Kidney epithelial cell (primary cell): Measurements from ENCODE around the gene ABCC4. TPM values are rescaled to one million over a fixed set of nuclear protein-coding genes. Genes with fewer than 3 reads are reported as not detected.
A peak's percentile ranks its signal among the peaks of the same experiment; 100 is the strongest.

Experiments used
- DNase-seq: peaks from one replicate; pipeline ENCODE4 v3.0.0-alpha.2; 2010; ENCODE audit warnings: low read depth
- H3K27me3 ChIP-seq: 2 replicates; pipeline ENCODE4 v1.6.0; 2011; ENCODE audit warnings: low read length; ENCODE audit not compliant: control insufficient read depth, insufficient read depth
- H3K36me3 ChIP-seq: 2 replicates; pipeline ENCODE4 v1.5.1; 2011; ENCODE audit warnings: low read length; ENCODE audit not compliant: control insufficient read depth, insufficient read depth
- H3K4me3 ChIP-seq: 2 replicates; pipeline ENCODE4 v1.5.1; 2011; ENCODE audit warnings: low read depth, mild to moderate bottlenecking, control low read depth, low read length
- total RNA-seq: library from RNA; depleted of rRNA; stranded (reverse); fragments of >200 nt; gene quantifications from 2 replicates; pipeline ENCODE4 v1.2.3, GENCODE V29; 2015
- TF ChIP-seq, protein P1 (sequence below): IDR thresholded peaks from 2 replicates; pipeline ENCODE4 v1.5.1; 2011; ENCODE audit warnings: mild to moderate bottlenecking, moderate library complexity, low read length, control low read depth, inconsistent platforms; ENCODE audit not compliant: insufficient read depth, poor library complexity, severe bottlenecking

ABCC4 gene
- total RNA-seq, 1 donor from 2014 or later, result 17.3 TPM

GRCh38 chr13:95256091-95256490 is 45.2 kb downstream of the ABCC4 start:
- TF ChIP-seq, protein P1, sequence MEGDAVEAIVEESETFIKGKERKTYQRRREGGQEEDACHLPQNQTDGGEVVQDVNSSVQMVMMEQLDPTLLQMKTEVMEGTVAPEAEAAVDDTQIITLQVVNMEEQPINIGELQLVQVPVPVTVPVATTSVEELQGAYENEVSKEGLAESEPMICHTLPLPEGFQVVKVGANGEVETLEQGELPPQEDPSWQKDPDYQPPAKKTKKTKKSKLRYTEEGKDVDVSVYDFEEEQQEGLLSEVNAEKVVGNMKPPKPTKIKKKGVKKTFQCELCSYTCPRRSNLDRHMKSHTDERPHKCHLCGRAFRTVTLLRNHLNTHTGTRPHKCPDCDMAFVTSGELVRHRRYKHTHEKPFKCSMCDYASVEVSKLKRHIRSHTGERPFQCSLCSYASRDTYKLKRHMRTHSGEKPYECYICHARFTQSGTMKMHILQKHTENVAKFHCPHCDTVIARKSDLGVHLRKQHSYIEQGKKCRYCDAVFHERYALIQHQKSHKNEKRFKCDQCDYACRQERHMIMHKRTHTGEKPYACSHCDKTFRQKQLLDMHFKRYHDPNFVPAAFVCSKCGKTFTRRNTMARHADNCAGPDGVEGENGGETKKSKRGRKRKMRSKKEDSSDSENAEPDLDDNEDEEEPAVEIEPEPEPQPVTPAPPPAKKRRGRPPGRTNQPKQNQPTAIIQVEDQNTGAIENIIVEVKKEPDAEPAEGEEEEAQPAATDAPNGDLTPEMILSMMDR, result no peak
- DNase-seq, result peak; percentile 98
- H3K27me3 ChIP-seq, result no peaks in the 10 kb centered on the region
- H3K36me3 ChIP-seq, result no peaks in the 10 kb centered on the region
- no peak overlapping the region for H3K4me3 ChIP-seq

DNA sequence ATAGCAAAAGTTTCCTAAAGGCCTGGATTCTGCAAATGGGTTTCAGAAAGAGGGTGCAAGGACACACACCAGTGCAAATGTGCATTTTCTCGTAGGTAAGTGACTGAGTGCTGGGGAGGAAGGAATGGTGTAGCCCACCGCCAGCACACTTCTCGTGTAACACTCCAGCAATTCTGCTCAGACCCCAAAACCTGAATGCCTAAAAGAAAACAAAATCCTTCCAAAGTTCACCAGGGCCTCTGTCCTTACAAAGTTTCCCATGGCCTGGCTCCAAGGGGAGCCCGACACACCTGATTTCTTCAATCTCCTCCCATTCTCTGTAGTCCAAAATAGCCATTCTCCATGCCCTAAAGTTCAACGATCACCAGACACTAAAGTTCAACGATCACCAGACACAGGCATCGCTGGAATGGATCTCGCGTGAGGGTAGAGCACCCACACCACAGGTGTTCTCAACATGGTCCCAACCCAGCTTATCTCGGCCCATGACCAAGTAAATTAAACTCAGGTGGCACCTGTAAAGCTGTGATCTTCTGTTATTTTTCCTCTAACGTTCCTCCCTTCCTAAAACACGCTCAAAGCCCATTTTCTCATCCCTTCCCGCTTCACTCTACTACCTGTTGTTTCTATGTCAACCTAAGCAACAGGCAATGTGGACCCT is 46.0 kb downstream of the ABCC4 start:
- Histone ChIP-seq H3K4me3 (no peak overlapping the region), H3K36me3 (no peaks in the 10 kb centered on the region), H3K27me3 (no peaks in the 10 kb centered on the region)
- DNase-seq, result no peak
- TF ChIP-seq, protein P1, result no peak

DNA sequence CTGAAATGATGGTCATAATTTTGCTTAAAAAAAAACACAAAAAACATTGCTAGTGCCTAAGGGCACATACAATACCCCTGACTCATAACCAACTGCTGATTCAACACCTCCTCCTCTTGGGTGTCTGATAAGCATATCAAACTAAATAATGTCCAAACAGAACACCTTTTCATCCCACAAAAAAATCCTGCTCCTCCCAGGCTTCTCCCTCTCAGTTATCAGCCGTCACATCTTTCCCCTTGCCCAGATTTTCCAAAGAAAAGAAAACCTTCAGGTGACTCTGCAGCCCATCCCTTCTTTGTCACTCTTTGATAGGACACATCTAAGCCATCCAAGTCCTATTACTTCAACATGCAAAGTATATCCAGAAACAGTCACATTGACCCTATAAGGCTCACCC is 46.9 kb downstream of the ABCC4 start:
- no peak for DNase-seq
- H3K4me3 ChIP-seq, result no peak overlapping the region
- TF ChIP-seq, protein P1, result no peak
- H3K36me3 ChIP-seq, result no peaks in the 10 kb centered on the region
- H3K27me3 ChIP-seq, result no peaks in the 10 kb centered on the region

DNA sequence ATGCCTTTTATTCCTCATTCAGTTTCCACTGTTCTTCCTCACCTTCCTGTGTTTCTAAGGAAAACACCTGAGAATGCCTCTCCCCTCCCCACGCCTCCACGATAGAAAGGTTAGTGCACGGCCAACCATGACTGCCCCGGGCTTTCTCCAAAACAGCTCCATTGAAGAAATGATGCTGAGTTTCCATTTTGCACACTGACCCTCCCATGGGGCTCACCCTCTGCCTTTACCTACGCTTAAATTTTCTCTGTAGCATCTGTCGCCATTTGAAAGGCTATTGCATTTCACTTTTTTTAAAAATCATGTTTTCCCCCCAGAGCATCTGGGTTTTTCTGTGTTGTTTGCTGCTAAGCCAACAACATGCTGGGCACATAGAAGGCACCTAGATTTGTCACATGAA is 48.2 kb downstream of the ABCC4 start:
- DNase-seq, result no peak
- TF ChIP-seq, protein P1, result no peak
- H3K36me3 ChIP-seq, result no peaks in the 10 kb centered on the region
- H3K27me3 ChIP-seq, result no peaks in the 10 kb centered on the region
- H3K4me3 ChIP-seq, result no peak overlapping the region

DNA sequence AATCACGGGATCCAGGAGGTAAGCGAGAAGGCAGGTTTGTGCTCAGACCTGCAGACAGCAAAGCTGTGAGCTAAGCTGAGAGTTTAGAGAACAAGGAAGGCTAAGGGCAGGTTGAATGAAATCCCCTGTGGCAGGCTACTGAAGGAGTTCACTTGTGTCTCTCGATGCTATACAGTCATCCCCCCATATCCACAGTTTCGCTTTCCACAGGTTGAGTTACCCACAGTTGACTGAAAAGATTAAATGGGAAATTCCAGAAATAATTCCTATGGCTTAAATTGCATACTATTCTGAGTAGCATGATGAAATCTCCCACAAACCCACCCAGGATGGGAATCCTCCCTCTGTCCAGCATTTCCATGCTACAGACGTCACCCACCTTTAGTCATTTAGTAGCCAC is 49.6 kb downstream of the ABCC4 start:
- Histone ChIP-seq H3K36me3 (peaks cover 5% of the 10 kb centered on the region), H3K4me3 (no peak overlapping the region), H3K27me3 (no peaks in the 10 kb centered on the region)
- no peak for DNase-seq
- TF ChIP-seq, protein P1, result no peak

DNA sequence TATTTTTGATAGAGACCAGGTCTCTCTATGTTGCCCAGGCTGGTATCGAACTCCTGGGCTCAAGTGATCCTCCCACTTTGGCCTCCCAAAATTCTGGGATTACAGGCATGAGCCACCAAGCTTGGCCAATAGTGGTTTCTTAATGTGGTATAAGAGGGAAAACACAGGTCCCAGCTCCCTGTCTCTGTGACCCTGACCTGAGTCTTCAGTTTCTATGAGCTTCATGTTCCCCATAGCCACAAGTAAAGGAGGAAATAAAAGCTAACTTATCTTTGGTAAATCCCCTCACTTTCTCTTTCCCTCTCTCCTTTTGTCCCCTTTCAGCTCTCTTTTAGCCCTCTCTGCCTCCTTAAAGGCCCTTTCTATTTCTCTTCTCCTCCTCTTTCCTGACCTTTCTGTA is 50.3 kb downstream of the ABCC4 start:
- Histone ChIP-seq H3K27me3 (no peaks in the 10 kb centered on the region), H3K4me3 (no peak overlapping the region), H3K36me3 (peaks cover 7% of the 10 kb centered on the region)
- TF ChIP-seq, protein P1, result no peak
- DNase-seq, result no peak
